PFSK-1 (cell line): ENCODE data around the gene TMLHE.

Experiments used
- SIN3A ChIP-seq: IDR thresholded peaks from 2 replicates; pipeline ENCODE4 v1.6.1; 2012; ENCODE audit warnings: mild to moderate bottlenecking, low read length, moderate library complexity, borderline replicate concordance; ENCODE audit not compliant: insufficient read depth
- TAF1 ChIP-seq: IDR thresholded peaks from 2 replicates; pipeline ENCODE4 v1.6.1; 2012; ENCODE audit warnings: low read length, control low read depth, borderline replicate concordance; ENCODE audit not compliant: insufficient read depth

DNA sequence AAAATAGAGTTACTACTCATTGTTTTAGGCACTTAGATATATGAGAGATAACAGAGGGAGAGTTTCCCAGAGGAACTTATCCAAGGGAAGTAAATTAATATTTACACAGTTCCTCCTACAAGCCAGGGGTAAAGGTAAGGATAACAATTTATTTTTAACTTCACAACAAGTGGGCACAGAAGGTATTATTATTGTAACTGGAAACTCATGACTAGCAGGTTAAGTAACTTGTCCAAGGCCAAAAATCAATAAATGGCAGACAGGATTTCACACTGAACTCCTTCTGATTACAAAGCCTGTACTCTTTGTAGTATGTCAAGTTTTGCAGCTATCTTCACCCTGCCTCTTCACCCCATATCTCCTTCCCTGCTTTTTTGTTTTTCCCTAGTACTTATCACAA is 107.5 kb downstream of the TMLHE start:
- no peak for TF ChIP-seq TAF1
- TF ChIP-seq SIN3A: no peak
